Tibial nerve (tissue), 4 donors: ENCODE measurements around the gene PRR11. TPM values are rescaled to one million over a fixed set of nuclear protein-coding genes. Genes with fewer than 3 reads are reported as not detected.

ENCODE experiments used
- DNase-seq, 2 donors: peaks; one replicate each; pipeline ENCODE4 v3.0.0-alpha.2; 2019; ENCODE audit warnings: low spot score in 2 of 2
- H3K27ac ChIP-seq, 4 donors: fragments of 200-600 bp; sonication (generic) in 3 of 4; one replicate each; pipeline ENCODE4 v1.5.1; 2017 to 2019; ENCODE audit warnings: mild to moderate bottlenecking in 1 of 4
- H3K27me3 ChIP-seq, 2 donors: fragments of 200-600 bp; sonication (generic) in 1 of 2; one replicate each; pipeline versions ENCODE4 v1.5.1 to v1.6.0; 2017 to 2019
- H3K36me3 ChIP-seq, 3 donors: fragments of 200-600 bp; sonication (generic); one replicate each; pipeline ENCODE4 v1.5.1; 2018 to 2019
- H3K4me1 ChIP-seq, 4 donors: fragments of 200-600 bp; sonication (generic) in 3 of 4; one replicate each; pipeline ENCODE4 v1.5.1; 2017 to 2019
- H3K4me3 ChIP-seq, 4 donors: fragments of 200-600 bp; sonication (generic) in 3 of 4; one replicate each; pipeline ENCODE4 v1.5.1; 2017 to 2019; ENCODE audit warnings: mild to moderate bottlenecking in 1 of 4, moderate library complexity in 1 of 4
- H3K9me3 ChIP-seq, 4 donors: fragments of 200-600 bp; sonication (generic) in 3 of 4; one replicate each; pipeline ENCODE4 v1.5.1; 2017 to 2019
- CTCF ChIP-seq, 5 experiments: fragments of 200-600 bp in 3 of 5; fragments of 450-650 bp in 2 of 5; sonication (generic) in 3 of 5; IDR thresholded peaks; one replicate each; pipeline ENCODE4 v1.5.1; 2016 to 2019; ENCODE audit warnings: antibody characterized with exemption in 5 of 5, mild to moderate bottlenecking in 3 of 5, moderate library complexity in 2 of 5
- EP300 ChIP-seq, 2 donors: sonication (generic); formaldehyde crosslinking; IDR thresholded peaks; one replicate each; pipeline ENCODE4 v1.6.1; 2017; ENCODE audit warnings: antibody characterized with exemption in 2 of 2, mild to moderate bottlenecking in 1 of 2
- POLR2A ChIP-seq, 2 donors: fragments of 450-650 bp; IDR thresholded peaks; one replicate each; pipeline ENCODE4 v1.6.1; 2017; ENCODE audit warnings: antibody characterized with exemption in 2 of 2, mild to moderate bottlenecking in 2 of 2, moderate library complexity in 2 of 2
- WGBS, 2 donors: methylation state at CpG; one replicate each; pipeline ENCODE4 v1.1.5; 2018; 5-methylcytosine and 5-hydroxymethylcytosine counted together
- total RNA-seq, 4 donors: library from RNA; depleted of rRNA; stranded (reverse); fragments of >200 nt; gene quantifications; one replicate each; pipeline ENCODE4 v1.1.0, GENCODE V29; 2016

The PRR11 gene
- total RNA-seq, 4 donors from 2014 or later: 0.66 to 44.4 (median 0.84) TPM

- H3K4me1 ChIP-seq: peaks cover 0 to 35% (median 8%) of the 10 kb centered on the region in 4 donors
- TF ChIP-seq POLR2A (IDR thresholded peaks at IDR 0.05) (no peak), CTCF (IDR thresholded peaks at IDR 0.05) (no peak), EP300 (IDR thresholded peaks at IDR 0.05) (no peak)
- no peaks in the 10 kb centered on the region for H3K27me3 ChIP-seq
- no peaks in the 10 kb centered on the region for H3K36me3 ChIP-seq
- no peak overlapping the region for H3K4me3 ChIP-seq
- no peaks in the 10 kb centered on the region for H3K9me3 ChIP-seq
- no peak for DNase-seq
- WGBS, 2 donors: 54 to 59% methylated on average over 1 of the region's 1 CpG
- H3K27ac ChIP-seq: no peak overlapping the region
Measured at GRCh38 chr17:59151591-59151990, 4.0 kb upstream of the PRR11 start.

GRCh38 chr17:59152925-59153324 lies 2.6 kb upstream of the PRR11 start:
- peak overlapping the region in 2 of 4 donors; percentile 86 to 90 for H3K27ac ChIP-seq
- H3K4me3 ChIP-seq: no peak overlapping the region
- H3K27me3 ChIP-seq: no peaks in the 10 kb centered on the region
- DNase-seq: no peak
- H3K4me1 ChIP-seq: peaks cover 0 to 36% (median 8%) of the 10 kb centered on the region in 4 donors
- WGBS, 2 donors: 27 to 30% methylated on average over 1 of the region's 1 CpG
- no peaks in the 10 kb centered on the region for H3K9me3 ChIP-seq
- TF ChIP-seq EP300 (IDR thresholded peaks at IDR 0.05): no peak
- no peak for TF ChIP-seq CTCF (IDR thresholded peaks at IDR 0.05)
- TF ChIP-seq POLR2A (IDR thresholded peaks at IDR 0.05): no peak
- H3K36me3 ChIP-seq: no peaks in the 10 kb centered on the region

- peak in 1 of 2 donors; percentile 23 for DNase-seq
- Histone ChIP-seq H3K4me3 (peak overlapping the region; percentile 42 to 75 (median 65)), H3K27me3 (no peaks in the 10 kb centered on the region), H3K27ac (peak overlapping the region; percentile 59 to 90 (median 82)), H3K9me3 (no peaks in the 10 kb centered on the region), H3K4me1 (peaks cover 0 to 36% (median 8%) of the 10 kb centered on the region in 4 donors), H3K36me3 (no peaks in the 10 kb centered on the region)
- WGBS, 2 donors: 0 to 1% methylated on average over 25 of the region's 25 CpGs
- TF ChIP-seq POLR2A (IDR thresholded peaks at IDR 0.05) (no peak), CTCF (IDR thresholded peaks at IDR 0.05) (no peak), EP300 (IDR thresholded peaks at IDR 0.05) (no peak)
Measured at GRCh38 chr17:59154292-59154720, 1.2 kb upstream of the PRR11 start.

- peak; percentile 91 to 95 for DNase-seq
- H3K27me3 ChIP-seq: no peaks in the 10 kb centered on the region
- no peaks in the 10 kb centered on the region for H3K36me3 ChIP-seq
- H3K9me3 ChIP-seq: no peaks in the 10 kb centered on the region
- 0% methylated on average over 39 of the region's 39 CpGs for WGBS, 2 donors
- peaks cover 0 to 36% (median 8%) of the 10 kb centered on the region in 4 donors for H3K4me1 ChIP-seq
- TF ChIP-seq EP300 (IDR thresholded peaks at IDR 0.05) (peak in 1 of 2 donors; percentile 78), CTCF (IDR thresholded peaks at IDR 0.05) (peak in 2 of 5 experiments; percentile 64 to 73), POLR2A (IDR thresholded peaks at IDR 0.05) (peak in 1 of 2 donors; percentile 13)
- H3K27ac ChIP-seq: peak within 1 kb of the TSS; percentile 59 to 90 (median 82)
- peak within 1 kb of the TSS; percentile 42 to 75 (median 65) for H3K4me3 ChIP-seq
Measured at GRCh38 chr17:59154721-59155438, 666 bp upstream of the PRR11 start, which contains the start of gene SKA2. SKA2 (minus strand) TSS chr17:59155186; CDS start chr17:59155163, 23 bp downstream.
